Measurements from ENCODE around the gene PPP1R12B.

The PPP1R12B gene

GRCh38 chr1:202625416-202626360 is 277.2 kb downstream of the PPP1R12B start (continued):
- TF ChIP-seq ZNF274 (IDR thresholded peaks at IDR 0.05; ENCODE audit: low read length) (no peak), ZNF274 (tag by site-specific recombination; IDR thresholded peaks at IDR 0.05; ENCODE audit: borderline replicate concordance) (no peak), ZNF48 (tag by site-specific recombination; IDR thresholded peaks at IDR 0.05) (no peak), SP2 (tag by site-specific recombination; IDR thresholded peaks at IDR 0.05) (no peak), SALL2 (tag by site-specific recombination; IDR thresholded peaks at IDR 0.05; ENCODE audit: borderline replicate concordance) (no peak), SP7 (tag by site-specific recombination; IDR thresholded peaks at IDR 0.05) (no peak), SCRT1 (tag by site-specific recombination; IDR thresholded peaks at IDR 0.05; ENCODE audit: borderline replicate concordance) (no peak), ZNF548 (tag by site-specific recombination; IDR thresholded peaks at IDR 0.05) (no peak), PRDM6 (tag by site-specific recombination; IDR thresholded peaks at IDR 0.05) (no peak), ZNF350 (tag by site-specific recombination; IDR thresholded peaks at IDR 0.05) (no peak), INSM2 (tag by site-specific recombination; IDR thresholded peaks at IDR 0.05) (no peak), ZNF585B (tag by site-specific recombination; IDR thresholded peaks at IDR 0.05) (no peak), ZNF157 (tag by site-specific recombination; IDR thresholded peaks at IDR 0.05) (no peak), ZNF623 (tag by site-specific recombination; IDR thresholded peaks at IDR 0.05) (no peak), ZNF324 (tag by site-specific recombination; IDR thresholded peaks at IDR 0.05) (no peak), ZNF837 (tag by site-specific recombination; IDR thresholded peaks at IDR 0.05) (no peak), ZNF624 (tag by site-specific recombination; IDR thresholded peaks at IDR 0.05) (no peak), ZNF777 (tag by site-specific recombination; IDR thresholded peaks at IDR 0.05; ENCODE audit: borderline replicate concordance) (no peak), ZNF600 (tag by site-specific recombination; IDR thresholded peaks at IDR 0.05) (no peak), ZFHX2 (tag by site-specific recombination; conservative IDR thresholded peaks at IDR 0.05) (peak; percentile 91), ZIC2 (tag by site-specific recombination; IDR thresholded peaks at IDR 0.05) (peak; percentile 95), ZNF449 (tag by site-specific recombination; IDR thresholded peaks at IDR 0.05) (no peak), ZNF214 (tag by site-specific recombination; IDR thresholded peaks at IDR 0.05; ENCODE audit: borderline replicate concordance) (no peak), PRDM1 (tag by site-specific recombination; IDR thresholded peaks at IDR 0.05) (no peak), ZSCAN23 (tag by site-specific recombination; IDR thresholded peaks at IDR 0.05) (no peak), MYNN (tag by site-specific recombination; IDR thresholded peaks at IDR 0.05; ENCODE audit: borderline replicate concordance) (no peak), ZBTB6 (tag by site-specific recombination; IDR thresholded peaks at IDR 0.05) (no peak), FEZF1 (tag by site-specific recombination; IDR thresholded peaks at IDR 0.05) (no peak), MEIS1 (CRISPR knock-in tag; IDR thresholded peaks at IDR 0.05; ENCODE audit: borderline replicate concordance) (no peak), KLF1 (tag by site-specific recombination; IDR thresholded peaks at IDR 0.05) (peak; percentile 89), ZNF2 (tag by site-specific recombination; IDR thresholded peaks at IDR 0.05) (no peak), GLIS2 (tag by site-specific recombination; IDR thresholded peaks at IDR 0.05) (peak; percentile 82), ZXDB (tag by site-specific recombination; IDR thresholded peaks at IDR 0.05) (no peak)
- TF ChIP-seq, protein P1, sequence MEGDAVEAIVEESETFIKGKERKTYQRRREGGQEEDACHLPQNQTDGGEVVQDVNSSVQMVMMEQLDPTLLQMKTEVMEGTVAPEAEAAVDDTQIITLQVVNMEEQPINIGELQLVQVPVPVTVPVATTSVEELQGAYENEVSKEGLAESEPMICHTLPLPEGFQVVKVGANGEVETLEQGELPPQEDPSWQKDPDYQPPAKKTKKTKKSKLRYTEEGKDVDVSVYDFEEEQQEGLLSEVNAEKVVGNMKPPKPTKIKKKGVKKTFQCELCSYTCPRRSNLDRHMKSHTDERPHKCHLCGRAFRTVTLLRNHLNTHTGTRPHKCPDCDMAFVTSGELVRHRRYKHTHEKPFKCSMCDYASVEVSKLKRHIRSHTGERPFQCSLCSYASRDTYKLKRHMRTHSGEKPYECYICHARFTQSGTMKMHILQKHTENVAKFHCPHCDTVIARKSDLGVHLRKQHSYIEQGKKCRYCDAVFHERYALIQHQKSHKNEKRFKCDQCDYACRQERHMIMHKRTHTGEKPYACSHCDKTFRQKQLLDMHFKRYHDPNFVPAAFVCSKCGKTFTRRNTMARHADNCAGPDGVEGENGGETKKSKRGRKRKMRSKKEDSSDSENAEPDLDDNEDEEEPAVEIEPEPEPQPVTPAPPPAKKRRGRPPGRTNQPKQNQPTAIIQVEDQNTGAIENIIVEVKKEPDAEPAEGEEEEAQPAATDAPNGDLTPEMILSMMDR (tag by site-specific recombination; IDR thresholded peaks at IDR 0.05) = peak; percentile 63; the same call in 1 of the 2 replicates
